GM18502 (cell line): Measurements from ENCODE around the gene DNAH10.

Source experiments
- ATAC-seq: cut with Tn5 transposase; IDR thresholded peaks from one replicate; pipeline ENCODE4 v1.9.1; 2021; ENCODE audit warnings: mild to moderate bottlenecking; ENCODE audit not compliant: unreplicated experiment, poor library complexity

Gene DNAH10

DNA sequence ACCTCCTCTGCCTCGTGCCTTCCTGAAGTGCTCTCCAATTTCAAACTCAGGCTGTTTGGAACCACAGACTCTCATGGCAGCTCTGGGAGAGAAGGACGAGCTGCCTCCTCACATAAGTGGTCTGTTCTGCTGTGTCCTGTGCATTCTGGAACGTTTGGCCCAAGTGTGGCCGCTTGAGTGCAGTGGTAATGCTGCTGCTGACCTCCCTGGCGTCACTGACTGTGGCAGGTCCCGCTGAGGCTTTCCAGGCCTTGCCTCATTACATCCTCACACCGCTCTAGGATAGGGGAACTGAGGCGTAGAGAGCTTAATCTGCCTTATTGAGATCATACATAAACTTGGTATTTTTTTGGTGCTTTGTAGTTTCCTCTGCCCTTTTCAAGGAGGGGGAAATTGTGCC is 196.4 kb downstream of the DNAH10 start:
- no peak for ATAC-seq

GRCh38 chr12:123958876-123959275 is 196.8 kb downstream of the DNAH10 start:
- ATAC-seq = no peak

DNA sequence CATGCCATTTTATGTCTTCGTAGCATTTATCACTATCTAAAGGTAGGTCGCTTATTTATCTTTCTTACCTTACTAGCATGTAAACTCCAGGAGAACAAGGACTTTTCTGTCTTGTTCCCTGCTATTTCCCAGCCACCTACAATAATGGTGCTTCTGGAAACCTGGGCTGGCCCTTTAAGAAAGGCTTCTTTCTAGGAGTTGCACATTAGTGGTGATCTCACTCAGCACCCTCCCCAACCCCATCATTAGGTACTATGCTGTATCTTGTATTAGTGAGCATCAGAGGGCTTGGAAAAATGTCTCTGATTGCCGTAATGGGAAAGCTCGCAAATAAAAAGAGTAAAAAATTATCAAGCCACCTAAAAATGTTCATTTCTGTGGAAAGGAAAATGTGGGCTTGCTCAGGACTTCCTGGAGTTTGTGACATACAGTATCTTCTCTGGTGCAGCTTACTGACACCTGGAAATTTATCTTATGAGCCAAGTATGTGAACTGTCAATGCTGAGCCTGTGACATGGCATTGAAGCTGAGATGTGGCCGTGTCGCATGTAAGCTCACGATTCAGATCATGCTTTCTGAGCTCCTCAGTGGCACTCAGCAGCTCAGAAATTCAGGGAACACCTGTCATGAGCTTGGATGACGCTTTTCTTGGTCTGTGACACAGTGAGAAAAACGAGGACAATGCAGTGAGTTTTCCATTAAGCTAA is 198.1 kb downstream of the DNAH10 start:
- no peak for ATAC-seq

DNA sequence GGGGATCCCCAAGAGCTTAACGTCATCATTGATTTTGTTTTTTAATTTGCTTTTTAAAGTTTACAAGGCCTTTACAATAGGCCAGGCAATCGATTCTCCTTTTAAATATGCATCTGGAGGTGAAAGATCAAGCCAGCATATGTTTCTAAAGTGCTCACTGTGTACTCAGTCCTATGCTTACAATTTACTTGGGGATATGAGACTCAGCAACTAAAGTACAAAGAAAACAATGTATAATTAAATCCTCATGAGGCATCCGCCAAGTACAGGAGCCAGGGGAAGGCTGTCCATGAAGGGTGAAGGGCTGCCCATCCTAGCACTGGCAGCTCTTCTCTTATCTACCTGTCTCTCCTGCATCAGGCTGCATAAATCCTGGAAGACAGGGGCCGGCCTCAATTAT is 198.8 kb downstream of the DNAH10 start:
- no peak for ATAC-seq

DNA sequence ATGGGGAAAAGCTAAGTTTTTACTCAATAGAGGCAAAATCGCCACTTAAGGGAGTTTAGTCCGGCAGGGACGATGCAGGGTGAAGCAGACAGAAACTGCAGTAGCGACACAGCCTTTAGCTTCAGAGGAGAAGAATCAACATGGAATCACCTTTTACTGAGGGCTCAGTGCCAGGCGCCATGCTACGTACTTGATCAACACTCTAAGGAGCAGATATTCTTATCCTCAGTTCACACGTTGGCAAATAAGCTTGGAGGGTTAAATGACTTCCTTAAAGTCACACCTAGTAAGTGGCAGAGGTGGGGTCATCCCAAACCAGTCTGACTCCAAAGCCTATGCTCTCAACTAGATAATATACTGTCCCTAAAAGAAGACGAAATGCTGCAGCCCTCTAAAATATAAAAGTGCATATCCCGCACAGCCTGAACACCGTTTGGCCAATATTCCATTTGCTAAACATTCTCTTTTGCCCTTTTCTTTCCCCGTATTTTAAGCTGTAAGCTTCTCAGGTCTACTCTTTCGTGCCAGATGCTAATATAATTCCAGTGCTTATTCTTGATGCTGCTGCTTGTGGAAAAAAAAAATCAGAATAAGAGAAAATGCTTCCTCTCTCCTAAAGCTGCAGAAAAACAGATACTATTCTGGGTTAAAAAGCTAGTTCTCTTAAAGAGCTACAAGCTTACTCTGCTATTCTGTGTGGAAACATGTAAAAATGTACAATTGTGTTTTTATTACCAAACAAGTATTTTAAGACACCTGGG is 199.7 kb downstream of the DNAH10 start:
- ATAC-seq = no peak

DNA sequence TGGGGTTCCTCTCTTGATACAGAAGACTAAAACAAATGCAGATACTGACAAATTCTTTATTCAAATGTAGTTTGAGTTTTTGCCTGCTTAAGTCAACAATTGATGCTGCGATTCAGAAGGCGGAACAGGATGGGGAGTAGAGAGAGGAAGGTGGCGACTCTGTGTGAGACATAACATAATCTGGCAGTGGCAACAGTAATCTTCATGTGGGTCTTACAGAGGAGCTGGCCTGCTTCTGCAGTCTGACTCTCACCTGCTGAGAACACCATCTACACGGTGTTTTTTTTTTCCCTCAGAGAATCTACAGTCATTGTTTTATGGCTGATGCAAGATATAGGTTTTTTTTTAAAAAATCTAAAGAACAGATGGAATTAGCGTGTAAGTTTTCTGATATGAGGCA is 200.4 kb downstream of the DNAH10 start:
- ATAC-seq = no peak

DNA sequence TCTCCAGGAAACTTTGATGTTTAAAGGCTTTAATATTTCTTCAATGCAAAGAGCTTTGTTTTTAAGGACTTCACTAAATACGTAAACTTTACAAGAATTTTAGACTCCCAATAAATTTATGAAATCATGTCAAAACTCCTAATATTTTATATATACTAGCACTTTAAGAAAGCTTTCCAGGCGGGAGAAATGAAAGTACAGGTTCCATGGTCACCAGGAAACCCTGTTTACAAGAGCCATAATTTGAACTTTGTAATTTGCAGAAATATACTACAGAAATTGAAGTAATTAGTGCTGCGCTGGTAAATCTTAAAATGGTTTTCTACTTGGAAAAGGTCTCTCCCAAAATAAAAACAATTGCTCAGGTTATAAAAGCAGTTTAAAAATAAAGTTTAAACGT is 201.7 kb downstream of the DNAH10 start:
- no peak for ATAC-seq

DNA sequence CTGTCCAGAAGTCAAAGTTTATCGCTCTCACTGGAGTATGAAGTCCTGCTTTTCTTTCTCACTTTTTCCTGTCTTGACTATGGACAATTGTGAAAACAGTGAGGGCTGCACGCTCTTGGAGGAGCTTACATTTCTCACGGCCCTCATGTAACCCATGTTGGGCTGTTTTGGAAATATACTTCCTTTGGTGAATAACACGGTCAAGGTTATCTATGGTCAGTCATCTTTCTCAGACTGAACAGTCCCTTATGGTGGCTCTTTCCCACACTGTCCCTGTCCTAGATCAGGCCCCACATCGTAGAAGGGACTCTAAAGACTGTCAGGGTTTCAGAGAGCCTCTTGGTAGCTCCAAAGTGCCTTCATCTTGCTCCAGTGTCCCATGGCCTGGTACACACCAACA is 203.3 kb downstream of the DNAH10 start:
- no peak for ATAC-seq

- no peak for ATAC-seq
Measured at GRCh38 chr12:123966596-123966995, 204.5 kb downstream of the DNAH10 start.

GRCh38 chr12:123967121-123967586 is 205.1 kb downstream of the DNAH10 start:
- no peak for ATAC-seq

DNA sequence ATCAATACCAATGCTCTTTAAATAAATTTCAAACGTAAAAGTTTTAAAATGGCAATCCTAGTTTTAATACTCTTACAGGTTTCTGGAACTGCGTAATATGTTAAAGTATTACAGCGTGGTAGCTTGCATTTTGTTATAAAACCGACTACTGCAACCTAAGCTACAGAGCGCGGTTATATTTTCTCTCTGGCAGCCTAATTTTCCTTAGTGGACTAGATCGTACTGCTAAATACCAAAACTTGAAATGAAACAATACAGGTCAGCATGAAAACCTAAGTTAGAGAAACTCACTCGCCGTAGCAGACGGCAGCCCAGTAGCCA is 209.3 kb downstream of the DNAH10 start:
- no peak for ATAC-seq

DNA sequence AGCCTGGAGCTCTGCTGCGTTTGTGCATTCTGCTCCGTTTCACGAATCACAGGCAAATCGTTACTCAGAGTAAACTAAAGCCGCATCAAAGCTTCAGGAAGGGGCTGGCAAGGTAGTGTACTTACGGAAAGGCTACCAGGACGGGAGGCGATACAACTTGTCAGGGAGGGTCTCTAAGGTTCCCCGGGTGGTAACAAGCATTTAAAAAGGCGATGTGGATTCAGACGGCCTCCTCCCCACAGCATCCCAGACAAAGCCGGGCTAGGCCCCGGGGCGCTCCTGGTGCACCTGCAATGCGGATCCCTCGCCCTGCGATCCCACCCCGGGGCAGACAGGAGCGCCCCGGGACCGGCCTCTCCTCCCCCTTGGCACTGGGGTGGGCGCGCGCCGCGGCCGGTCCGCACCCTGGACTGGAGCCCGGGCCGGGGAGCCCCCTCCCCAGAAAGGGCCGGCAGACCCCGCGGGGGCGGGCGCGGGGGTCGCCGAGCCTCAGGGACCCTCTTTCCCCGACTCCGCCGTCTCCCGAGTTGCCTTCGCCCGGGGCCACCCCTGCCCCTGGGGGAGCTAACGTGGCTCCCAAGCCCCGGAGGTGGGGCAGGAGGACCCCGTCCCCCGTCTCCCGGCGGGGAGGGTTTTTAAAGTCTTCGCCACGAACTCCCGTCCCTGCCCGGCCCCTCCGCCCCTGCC is 209.8 kb downstream of the DNAH10 start:
- peak; percentile 13 for ATAC-seq

- ATAC-seq = peak; percentile 79
Measured at GRCh38 chr12:123972457-123973401, 210.6 kb downstream of the DNAH10 start, which contains the start of the genes CCDC92 and ZNF664. CCDC92 (minus strand) TSS chr12:123972831; CDS start chr12:123944305, 28,526 bp downstream. ZNF664 (plus strand) TSS chr12:123973215; CDS start chr12:124012145, 38,930 bp downstream.

GRCh38 chr12:123973552-123974341 is 211.6 kb downstream of the DNAH10 start:
- ATAC-seq = peak; percentile 13

DNA sequence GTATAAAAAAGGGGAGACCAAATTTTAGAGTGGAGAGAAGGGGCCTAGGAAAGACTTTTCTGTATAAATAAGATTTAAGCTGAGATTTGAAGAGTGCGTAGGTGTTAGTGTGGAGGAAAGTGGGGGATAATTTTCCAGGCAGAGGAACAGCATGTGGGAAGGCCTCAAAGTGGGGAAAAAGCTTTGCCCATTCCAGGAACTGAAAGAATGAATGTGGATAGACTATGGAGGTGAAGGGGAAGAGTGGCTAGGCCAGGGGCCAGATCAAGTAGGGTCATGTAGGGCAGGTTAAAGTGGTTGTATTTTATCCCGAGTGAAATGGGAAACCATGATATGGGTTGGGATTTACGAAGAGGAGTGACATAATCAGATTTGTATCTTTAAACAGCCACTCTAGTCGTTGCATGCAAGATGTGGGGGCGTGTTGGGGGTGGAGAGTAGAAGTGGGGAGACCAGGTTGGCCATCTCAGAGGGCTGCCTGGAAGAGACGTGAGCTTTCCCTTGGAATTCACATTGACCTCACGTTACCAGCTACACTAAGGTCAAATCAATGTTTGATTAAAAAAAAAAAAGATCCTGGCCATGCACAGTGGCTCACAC is 214.2 kb downstream of the DNAH10 start:
- ATAC-seq = no peak

DNA sequence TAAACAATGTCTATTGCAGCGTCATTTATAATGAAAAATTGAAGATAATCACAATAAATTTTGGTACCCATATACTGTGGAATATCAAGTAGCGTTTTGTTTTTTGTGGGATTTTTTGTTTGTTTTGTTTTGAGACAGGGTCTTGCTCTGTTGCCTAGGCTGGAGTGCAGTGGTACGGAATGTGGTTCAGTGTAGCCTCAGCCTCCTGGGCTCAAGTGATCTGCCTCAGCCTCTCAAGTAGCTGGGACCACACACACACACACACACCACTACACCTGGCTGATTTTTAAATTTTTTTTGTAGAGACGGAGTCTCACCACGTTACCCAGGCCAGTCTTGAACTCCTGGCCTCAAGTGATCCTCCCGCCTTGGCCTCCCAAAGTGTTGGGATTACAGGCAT is 217.5 kb downstream of the DNAH10 start:
- ATAC-seq = no peak

DNA sequence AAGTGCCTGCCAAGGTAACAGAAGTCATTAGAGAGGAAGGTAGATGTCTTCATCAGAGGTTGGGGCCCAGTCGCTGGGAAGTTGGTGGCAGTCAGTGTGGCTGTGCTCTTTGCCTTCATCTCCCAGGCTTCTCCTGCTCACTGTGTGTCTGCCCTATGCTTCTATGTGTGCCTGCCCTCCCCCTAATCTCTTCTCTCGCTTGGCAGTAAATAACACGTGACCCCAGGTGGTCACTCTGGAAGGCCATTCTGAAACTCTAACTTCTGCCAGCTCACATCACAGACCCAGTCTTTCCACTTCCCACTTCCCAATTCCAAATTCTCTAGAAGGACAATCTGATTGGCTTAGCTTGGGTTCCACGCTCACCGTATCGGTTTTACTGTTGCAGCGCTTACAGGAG is 220.2 kb downstream of the DNAH10 start:
- ATAC-seq = no peak

DNA sequence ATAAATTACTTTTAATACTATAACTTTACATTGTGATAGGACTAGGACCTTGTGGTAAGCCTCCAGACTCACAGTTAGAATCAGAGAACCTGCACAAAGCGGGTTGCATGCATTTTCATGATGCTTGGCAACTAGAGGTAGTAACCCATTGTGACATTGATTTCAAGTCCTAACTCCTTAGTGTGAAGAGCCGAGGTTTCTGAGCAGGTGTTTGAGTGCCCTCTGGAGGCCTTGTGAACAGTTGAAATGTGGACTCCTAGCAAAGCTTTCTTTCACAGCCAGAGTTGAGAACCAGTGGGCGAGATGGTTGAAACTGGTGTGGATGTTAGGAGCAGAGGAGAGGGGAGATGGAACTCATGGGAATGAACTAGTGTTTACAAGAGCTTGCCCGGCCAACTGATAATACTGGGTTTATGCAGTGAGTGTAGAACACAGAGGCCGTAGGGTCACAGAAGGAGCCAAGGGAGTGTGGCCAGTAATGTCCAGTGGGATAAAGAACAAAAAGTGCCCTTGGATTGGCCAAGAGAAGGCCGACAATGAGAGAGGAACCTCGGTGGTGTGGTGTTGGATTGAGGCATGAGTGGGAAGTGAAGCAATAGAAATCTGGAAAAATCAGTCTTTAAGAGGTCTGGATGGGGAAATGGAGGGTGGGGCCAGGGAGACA is 221.9 kb downstream of the DNAH10 start:
- no peak for ATAC-seq
